ENCODE results near the gene POGZ.
"Not testable (repeated sequence)": the region's sequence is repeated elsewhere in the genome, so short reads cannot be mapped to it uniquely, and the experiment has no call there.

The POGZ gene

GRCh38 chr1:151444783-151445177 lies 14.5 kb downstream of the POGZ start:
- H3K4me2 ChIP-seq (ENCODE audit: low read length, poor library complexity, severe bottlenecking) = no peak overlapping the region
- no peaks in the 10 kb centered on the region for H3K27me3 ChIP-seq (ENCODE audit: control insufficient read depth in 1 of 2, insufficient read depth in 1 of 2, low read length in 2 of 2)
- H2BK5ac ChIP-seq (ENCODE audit: low read depth, low read length, poor library complexity, severe bottlenecking) = no peak overlapping the region
- no peak overlapping the region for H3K4ac ChIP-seq (ENCODE audit: low read depth in 1 of 2, low read length in 2 of 2)
- peak overlapping the region; percentile 34 for H3K9ac ChIP-seq (ENCODE audit: low read length)
- no peak overlapping the region for H2AFZ ChIP-seq (ENCODE audit: low read depth, low read length)
- H3K9me3 ChIP-seq (ENCODE audit: control insufficient read depth, low read length) = no peaks in the 10 kb centered on the region
- H3K27ac ChIP-seq (ENCODE audit: low read length, poor library complexity, severe bottlenecking) = peak overlapping the region; percentile 4
- DNase-seq = no peak
- H2BK15ac ChIP-seq (ENCODE audit: low read depth, poor library complexity, severe bottlenecking) = no peak overlapping the region
- peaks cover 9 to 19% of the 10 kb centered on the region in 2 experiments for H3K36me3 ChIP-seq (ENCODE audit: control insufficient read depth in 1 of 2, insufficient read depth in 2 of 2, low read depth in 1 of 2, low read length in 2 of 2)
- H3K23ac ChIP-seq (ENCODE audit: low read length in 2 of 2) = no peak overlapping the region
- H3K18ac ChIP-seq (ENCODE audit: low read depth in 1 of 2, low read length in 2 of 2) = no peak overlapping the region
- peaks cover 2% of the 10 kb centered on the region for H3K4me1 ChIP-seq (ENCODE audit: control insufficient read depth, insufficient read depth, low read depth, low read length)
- H3K14ac ChIP-seq (ENCODE audit: low read length in 2 of 2) = no peak overlapping the region
- H3K4me3 ChIP-seq (ENCODE audit: insufficient read depth in 1 of 2, low read depth in 1 of 2, low read length in 2 of 2) = no peak overlapping the region
- peaks cover 1% of the 10 kb centered on the region for H3K79me1 ChIP-seq (replicated peaks; ENCODE audit: low read length, poor library complexity, severe bottlenecking)
- no peak overlapping the region for H2BK12ac ChIP-seq (ENCODE audit: low read length in 2 of 2)
- no peak overlapping the region for H4K8ac ChIP-seq (ENCODE audit: low read length)
- no peak overlapping the region for H4K91ac ChIP-seq (ENCODE audit: low read length)
- no peak overlapping the region for H2BK120ac ChIP-seq (ENCODE audit: low read depth, low read length)
- 94% methylated on average over 3 of the region's 4 CpGs for WGBS
- H2AK5ac ChIP-seq (ENCODE audit: low read length, severe bottlenecking) = no peak overlapping the region

GRCh38 chr1:151443846-151444782 lies 15.2 kb downstream of the POGZ start:
- H3K4me3 ChIP-seq (ENCODE audit: insufficient read depth in 1 of 2, low read depth in 1 of 2, low read length in 2 of 2) = peak overlapping the region in 1 of 2 experiments; percentile 28
- no peak overlapping the region for H2BK5ac ChIP-seq (ENCODE audit: low read depth, low read length, poor library complexity, severe bottlenecking)
- H2BK120ac ChIP-seq (ENCODE audit: low read depth, low read length) = no peak overlapping the region
- H4K8ac ChIP-seq (ENCODE audit: low read length) = no peak overlapping the region
- peaks cover 1% of the 10 kb centered on the region for H3K79me1 ChIP-seq (replicated peaks; ENCODE audit: low read length, poor library complexity, severe bottlenecking)
- peak; percentile 88 for DNase-seq
- no peak overlapping the region for H3K14ac ChIP-seq (ENCODE audit: low read length in 2 of 2)
- H4K91ac ChIP-seq (ENCODE audit: low read length) = no peak overlapping the region
- peaks cover 5 to 26% of the 10 kb centered on the region in 2 experiments for H3K36me3 ChIP-seq (ENCODE audit: control insufficient read depth in 1 of 2, insufficient read depth in 2 of 2, low read depth in 1 of 2, low read length in 2 of 2)
- no peak overlapping the region for H3K4me2 ChIP-seq (ENCODE audit: low read length, poor library complexity, severe bottlenecking)
- no peak overlapping the region for H3K18ac ChIP-seq (ENCODE audit: low read depth in 1 of 2, low read length in 2 of 2)
- H2AFZ ChIP-seq (ENCODE audit: low read depth, low read length) = no peak overlapping the region
- no peaks in the 10 kb centered on the region for H3K9me3 ChIP-seq (ENCODE audit: control insufficient read depth, low read length)
- no peak overlapping the region for H3K23ac ChIP-seq (ENCODE audit: low read length in 2 of 2)
- no peak overlapping the region for H2AK5ac ChIP-seq (ENCODE audit: low read length, severe bottlenecking)
- H2BK12ac ChIP-seq (ENCODE audit: low read length in 2 of 2) = no peak overlapping the region
- H3K27me3 ChIP-seq (ENCODE audit: control insufficient read depth in 1 of 2, insufficient read depth in 1 of 2, low read length in 2 of 2) = no peaks in the 10 kb centered on the region
- peaks cover 2% of the 10 kb centered on the region for H3K4me1 ChIP-seq (ENCODE audit: control insufficient read depth, insufficient read depth, low read depth, low read length)
- H3K9ac ChIP-seq (ENCODE audit: low read length) = peak overlapping the region; percentile 34
- peak overlapping the region; percentile 51 for H3K27ac ChIP-seq (ENCODE audit: low read length, poor library complexity, severe bottlenecking)
- 61% methylated on average over 3 of the region's 4 CpGs for WGBS
- no peak overlapping the region for H3K4ac ChIP-seq (ENCODE audit: low read depth in 1 of 2, low read length in 2 of 2)
- H2BK15ac ChIP-seq (ENCODE audit: low read depth, poor library complexity, severe bottlenecking) = no peak overlapping the region

GRCh38 chr1:151437396-151437795 lies 21.9 kb downstream of the POGZ start:
- not testable (repeated sequence) for H2BK120ac ChIP-seq (ENCODE audit: low read depth, low read length); H3K14ac ChIP-seq (ENCODE audit: low read length in 2 of 2); H3K79me1 ChIP-seq (replicated peaks; ENCODE audit: low read length, poor library complexity, severe bottlenecking); DNase-seq; H3K4me3 ChIP-seq (ENCODE audit: insufficient read depth in 1 of 2, low read depth in 1 of 2, low read length in 2 of 2); H3K9me3 ChIP-seq (ENCODE audit: control insufficient read depth, low read length); H2BK5ac ChIP-seq (ENCODE audit: low read depth, low read length, poor library complexity, severe bottlenecking); H4K8ac ChIP-seq (ENCODE audit: low read length); H3K4ac ChIP-seq (ENCODE audit: low read depth in 1 of 2, low read length in 2 of 2); H3K27ac ChIP-seq (ENCODE audit: low read length, poor library complexity, severe bottlenecking); H4K91ac ChIP-seq (ENCODE audit: low read length); H2BK15ac ChIP-seq (ENCODE audit: low read depth, poor library complexity, severe bottlenecking); H3K18ac ChIP-seq (ENCODE audit: low read depth in 1 of 2, low read length in 2 of 2); H3K4me1 ChIP-seq (ENCODE audit: control insufficient read depth, insufficient read depth, low read depth, low read length); H3K23ac ChIP-seq (ENCODE audit: low read length in 2 of 2); H2AK5ac ChIP-seq (ENCODE audit: low read length, severe bottlenecking); H2AFZ ChIP-seq (ENCODE audit: low read depth, low read length); H2BK12ac ChIP-seq (ENCODE audit: low read length in 2 of 2); H3K9ac ChIP-seq (ENCODE audit: low read length); H3K27me3 ChIP-seq (ENCODE audit: control insufficient read depth in 1 of 2, insufficient read depth in 1 of 2, low read length in 2 of 2); H3K4me2 ChIP-seq (ENCODE audit: low read length, poor library complexity, severe bottlenecking)
- 95% methylated on average over 5 of the region's 8 CpGs for WGBS
- H3K36me3 ChIP-seq (ENCODE audit: control insufficient read depth in 1 of 2, insufficient read depth in 2 of 2, low read depth in 1 of 2, low read length in 2 of 2) = peaks cover 16 to 40% of the 10 kb centered on the region in 2 experiments

DNA sequence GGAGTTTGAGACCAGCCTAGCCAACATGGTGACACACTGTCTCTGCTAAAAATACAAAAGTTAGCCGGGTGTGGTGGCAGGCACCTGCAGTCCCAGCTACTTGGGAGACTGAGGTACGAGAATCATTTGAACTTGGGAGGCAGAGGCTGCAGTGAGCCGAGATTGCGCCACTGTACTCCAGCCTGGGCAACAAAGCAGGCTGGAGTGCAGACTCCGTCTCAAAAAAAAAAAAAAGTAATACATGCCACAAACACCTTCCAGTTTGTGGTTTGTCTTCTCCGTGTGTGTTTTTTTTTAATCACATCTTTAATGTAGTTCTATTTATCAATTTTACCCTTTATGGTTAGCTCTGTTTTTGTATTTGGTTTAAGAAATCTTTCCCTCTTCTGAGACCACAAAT lies 22.3 kb downstream of the POGZ start:
- no peak overlapping the region for H2BK12ac ChIP-seq (ENCODE audit: low read length in 2 of 2)
- H2BK120ac ChIP-seq (ENCODE audit: low read depth, low read length) = no peak overlapping the region
- H3K23ac ChIP-seq (ENCODE audit: low read length in 2 of 2) = no peak overlapping the region
- no peak for DNase-seq
- H4K91ac ChIP-seq (ENCODE audit: low read length) = no peak overlapping the region
- peaks cover 3% of the 10 kb centered on the region for H3K79me1 ChIP-seq (replicated peaks; ENCODE audit: low read length, poor library complexity, severe bottlenecking)
- H2AFZ ChIP-seq (ENCODE audit: low read depth, low read length) = no peak overlapping the region
- H4K8ac ChIP-seq (ENCODE audit: low read length) = no peak overlapping the region
- whole genome bisulfite sequencing = 93% methylated on average over 3 of the region's 6 CpGs
- no peaks in the 10 kb centered on the region for H3K27me3 ChIP-seq (ENCODE audit: control insufficient read depth in 1 of 2, insufficient read depth in 1 of 2, low read length in 2 of 2)
- no peak overlapping the region for H3K4me3 ChIP-seq (ENCODE audit: insufficient read depth in 1 of 2, low read depth in 1 of 2, low read length in 2 of 2)
- no peak overlapping the region for H3K18ac ChIP-seq (ENCODE audit: low read depth in 1 of 2, low read length in 2 of 2)
- no peak overlapping the region for H3K4me2 ChIP-seq (ENCODE audit: low read length, poor library complexity, severe bottlenecking)
- H3K36me3 ChIP-seq (ENCODE audit: control insufficient read depth in 1 of 2, insufficient read depth in 2 of 2, low read depth in 1 of 2, low read length in 2 of 2) = peaks cover 16 to 40% of the 10 kb centered on the region in 2 experiments
- no peak overlapping the region for H3K14ac ChIP-seq (ENCODE audit: low read length in 2 of 2)
- no peak overlapping the region for H3K4ac ChIP-seq (ENCODE audit: low read depth in 1 of 2, low read length in 2 of 2)
- H3K9me3 ChIP-seq (ENCODE audit: control insufficient read depth, low read length) = no peaks in the 10 kb centered on the region
- no peak overlapping the region for H2AK5ac ChIP-seq (ENCODE audit: low read length, severe bottlenecking)
- no peak overlapping the region for H3K27ac ChIP-seq (ENCODE audit: low read length, poor library complexity, severe bottlenecking)
- no peak overlapping the region for H2BK5ac ChIP-seq (ENCODE audit: low read depth, low read length, poor library complexity, severe bottlenecking)
- no peak overlapping the region for H3K9ac ChIP-seq (ENCODE audit: low read length)
- no peak overlapping the region for H2BK15ac ChIP-seq (ENCODE audit: low read depth, poor library complexity, severe bottlenecking)
- H3K4me1 ChIP-seq (ENCODE audit: control insufficient read depth, insufficient read depth, low read depth, low read length) = peaks cover 3% of the 10 kb centered on the region
